Measurements from ENCODE around the gene HIPK2.

GRCh38 chr7:139799586-139799985 is 21.8 kb upstream of the HIPK2 start:
- TF ChIP-seq MAFK (IDR thresholded peaks at IDR 0.05; ENCODE audit: low read depth, low read length): no peak
- TF ChIP-seq, protein P1, sequence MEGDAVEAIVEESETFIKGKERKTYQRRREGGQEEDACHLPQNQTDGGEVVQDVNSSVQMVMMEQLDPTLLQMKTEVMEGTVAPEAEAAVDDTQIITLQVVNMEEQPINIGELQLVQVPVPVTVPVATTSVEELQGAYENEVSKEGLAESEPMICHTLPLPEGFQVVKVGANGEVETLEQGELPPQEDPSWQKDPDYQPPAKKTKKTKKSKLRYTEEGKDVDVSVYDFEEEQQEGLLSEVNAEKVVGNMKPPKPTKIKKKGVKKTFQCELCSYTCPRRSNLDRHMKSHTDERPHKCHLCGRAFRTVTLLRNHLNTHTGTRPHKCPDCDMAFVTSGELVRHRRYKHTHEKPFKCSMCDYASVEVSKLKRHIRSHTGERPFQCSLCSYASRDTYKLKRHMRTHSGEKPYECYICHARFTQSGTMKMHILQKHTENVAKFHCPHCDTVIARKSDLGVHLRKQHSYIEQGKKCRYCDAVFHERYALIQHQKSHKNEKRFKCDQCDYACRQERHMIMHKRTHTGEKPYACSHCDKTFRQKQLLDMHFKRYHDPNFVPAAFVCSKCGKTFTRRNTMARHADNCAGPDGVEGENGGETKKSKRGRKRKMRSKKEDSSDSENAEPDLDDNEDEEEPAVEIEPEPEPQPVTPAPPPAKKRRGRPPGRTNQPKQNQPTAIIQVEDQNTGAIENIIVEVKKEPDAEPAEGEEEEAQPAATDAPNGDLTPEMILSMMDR (conservative IDR thresholded peaks at IDR 0.05; ENCODE audit: low read depth, low read length): no peak
- TF ChIP-seq RFX5 (IDR thresholded peaks at IDR 0.05; ENCODE audit: low read depth, low read length): no peak
- no peak for TF ChIP-seq CEBPB (IDR thresholded peaks at IDR 0.05; ENCODE audit: low read depth, low read length)
- TF ChIP-seq RAD21 (IDR thresholded peaks at IDR 0.05; ENCODE audit: low read length): no peak
- no peak for TF ChIP-seq POLR2A (IDR thresholded peaks at IDR 0.05; ENCODE audit: low read depth, low read length)
- TF ChIP-seq, protein P2, sequence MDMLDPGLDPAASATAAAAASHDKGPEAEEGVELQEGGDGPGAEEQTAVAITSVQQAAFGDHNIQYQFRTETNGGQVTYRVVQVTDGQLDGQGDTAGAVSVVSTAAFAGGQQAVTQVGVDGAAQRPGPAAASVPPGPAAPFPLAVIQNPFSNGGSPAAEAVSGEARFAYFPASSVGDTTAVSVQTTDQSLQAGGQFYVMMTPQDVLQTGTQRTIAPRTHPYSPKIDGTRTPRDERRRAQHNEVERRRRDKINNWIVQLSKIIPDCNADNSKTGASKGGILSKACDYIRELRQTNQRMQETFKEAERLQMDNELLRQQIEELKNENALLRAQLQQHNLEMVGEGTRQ (IDR thresholded peaks at IDR 0.05; ENCODE audit: low read depth, low read length): no peak
- TF ChIP-seq SMC3 (IDR thresholded peaks at IDR 0.05; ENCODE audit: low read depth, low read length): no peak
- TF ChIP-seq MAZ (IDR thresholded peaks at IDR 0.05; ENCODE audit: borderline replicate concordance, low read depth, low read length): no peak

Data from IMR-90 (cell line).